Stimulated activated naive CD4-positive, alpha-beta T cell (primary cell): ENCODE measurements around the gene BTNL2.

ENCODE experiments used
- DNase-seq, 6 experiments: peaks; one replicate each; lab custom pipeline; 2025; lab: John Stamatoyannopoulos, UW

The BTNL2 gene

DNA sequence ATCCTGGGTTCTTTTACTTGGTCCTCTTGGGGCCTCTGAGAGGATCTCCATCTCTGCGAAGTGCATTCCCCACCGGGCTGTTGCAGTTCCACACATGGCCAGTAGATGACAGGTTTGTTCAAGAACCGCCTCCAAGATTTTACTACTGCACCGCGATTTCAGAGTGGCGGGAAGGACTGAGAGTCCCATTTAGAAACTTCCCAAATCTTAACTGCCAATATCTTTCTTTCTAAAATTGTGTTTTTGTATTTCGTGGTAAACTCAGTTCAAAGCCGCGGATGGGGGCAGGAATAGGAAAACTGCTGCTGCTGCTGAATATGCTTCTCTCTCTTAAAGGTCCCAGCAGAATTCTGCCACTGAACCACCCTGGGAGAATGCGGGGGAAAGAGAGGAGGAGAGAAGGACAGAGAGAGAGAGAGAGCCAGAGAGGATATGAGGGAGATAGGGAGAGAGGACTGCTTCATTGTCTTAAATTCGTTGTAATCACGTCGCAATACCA is 8.6 kb upstream of the BTNL2 start:
- DNase-seq = peak; percentile 9 to 70 (median 59)

DNA sequence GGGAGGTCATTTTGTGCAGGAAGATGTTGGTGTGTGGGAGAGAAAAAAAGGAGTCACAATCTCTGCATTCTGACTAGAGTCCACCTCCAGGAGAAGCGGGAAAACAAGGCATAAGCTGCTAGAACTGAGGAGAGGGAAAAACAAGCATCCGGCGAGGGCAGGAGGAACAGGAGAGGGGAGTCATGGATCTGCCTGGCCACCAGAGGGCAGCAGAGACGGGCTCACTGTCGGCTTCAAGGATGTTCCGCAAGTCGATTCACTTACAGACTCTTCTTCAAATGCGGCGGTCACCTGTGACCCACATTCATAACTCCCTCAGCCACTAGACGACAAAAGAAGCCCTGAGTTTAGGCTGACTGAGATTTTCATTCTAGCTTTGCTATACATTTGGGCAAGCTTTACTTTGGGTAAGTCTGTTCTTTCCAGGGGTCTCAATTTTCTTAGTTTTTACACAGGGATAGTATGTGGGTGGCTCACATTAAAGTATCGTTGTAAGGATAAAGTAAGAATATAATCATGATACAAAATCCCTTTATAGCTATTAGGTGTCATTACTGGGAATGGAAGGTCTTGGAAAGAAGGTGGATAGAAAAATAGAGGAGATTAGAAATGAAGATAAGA is 6.6 kb upstream of the BTNL2 start:
- DNase-seq = peak; percentile 47 to 84 (median 76)

DNA sequence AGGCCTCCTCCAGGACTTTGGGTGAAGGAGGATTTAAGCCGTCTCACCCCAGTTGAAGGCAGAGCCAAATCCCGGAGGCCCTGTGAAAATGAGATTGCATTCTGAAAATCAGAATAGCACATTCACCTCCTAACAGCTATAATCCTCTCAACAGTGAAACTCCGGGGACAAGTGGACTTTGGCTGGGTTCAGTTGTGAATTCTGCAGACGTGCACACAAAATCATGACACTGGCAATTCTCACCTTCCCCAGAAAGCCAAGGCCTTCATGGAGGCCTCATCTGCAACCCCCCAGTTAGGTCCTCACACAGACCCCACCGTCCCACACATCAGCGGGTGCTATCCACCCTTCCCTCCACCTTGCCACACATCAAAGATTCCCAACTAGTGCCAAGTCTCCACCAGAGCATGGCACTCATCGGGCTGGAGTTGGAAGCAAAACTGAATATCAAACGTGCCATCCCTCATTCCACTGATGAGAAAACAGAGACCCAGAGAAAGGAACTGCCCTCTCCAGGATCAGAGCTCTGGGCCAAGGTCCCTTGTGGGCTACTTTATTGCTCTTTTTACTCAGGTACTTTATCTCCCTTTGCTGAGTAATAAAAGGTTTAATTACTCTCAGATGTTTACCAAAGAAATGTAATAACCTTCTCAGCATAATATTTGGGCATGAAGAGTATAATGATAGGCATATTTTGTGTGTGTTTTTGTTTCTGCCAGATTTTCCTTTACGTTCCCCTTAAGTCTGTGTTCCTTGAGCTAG is 4.8 kb upstream of the BTNL2 start:
- no peak for DNase-seq

DNA sequence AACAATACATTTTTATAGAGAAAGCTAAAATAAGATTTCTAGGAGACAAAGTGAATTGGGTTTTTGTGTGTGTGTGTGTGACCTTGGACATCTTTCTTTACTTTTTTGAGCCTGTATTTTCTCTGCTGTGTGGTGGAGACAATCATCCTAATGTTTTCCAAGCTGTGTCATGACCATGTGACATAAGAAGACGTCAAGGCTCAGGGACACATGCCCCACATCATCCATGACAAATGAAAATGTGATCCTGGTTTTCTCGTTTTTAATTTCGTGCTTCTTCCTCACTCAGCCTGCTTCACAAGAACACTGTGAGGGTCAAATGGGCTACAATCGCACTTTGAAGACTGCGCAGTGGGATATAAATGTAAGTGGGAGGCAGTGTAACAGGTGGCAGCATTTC is 3.9 kb upstream of the BTNL2 start:
- DNase-seq = no peak

DNA sequence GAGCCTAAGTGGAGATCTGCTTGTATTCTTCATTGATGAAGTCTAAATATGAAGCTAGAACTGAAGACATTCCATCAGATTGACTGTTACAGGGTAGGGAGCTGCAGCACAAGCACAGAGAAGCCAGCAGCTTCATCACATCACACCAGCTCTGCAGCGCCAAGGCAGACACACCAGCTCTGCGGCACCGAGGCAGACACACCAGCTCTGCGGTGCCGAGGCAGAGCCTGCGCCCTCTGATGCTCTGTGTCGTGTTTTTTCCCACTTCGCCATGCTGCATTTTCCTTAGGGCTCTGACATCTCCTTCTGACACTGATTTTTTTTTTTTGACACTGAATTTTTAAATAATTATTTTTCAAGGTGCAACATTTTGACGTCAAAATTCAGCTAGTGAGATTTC is 784 bp downstream of the BTNL2 start:
- DNase-seq = no peak

DNA sequence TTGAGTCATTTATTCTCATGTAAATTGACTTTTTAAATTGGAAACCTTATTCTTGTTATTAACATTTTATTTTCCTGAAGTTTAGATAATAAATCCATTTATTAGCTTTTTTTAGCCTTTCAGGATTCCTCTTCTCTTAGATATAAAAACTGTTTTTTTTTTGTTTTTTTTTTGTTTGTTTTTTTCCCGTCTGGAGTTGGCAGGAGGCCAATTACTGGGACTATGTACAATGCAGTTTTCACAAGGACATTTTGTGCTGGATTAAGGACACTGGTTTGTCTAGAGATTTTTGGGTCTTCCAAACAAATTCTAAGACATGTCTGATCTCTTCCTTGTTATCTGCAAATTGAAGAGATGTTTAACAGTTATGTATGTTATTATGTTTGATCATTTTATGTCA is 1.3 kb downstream of the BTNL2 start:
- DNase-seq = no peak

DNA sequence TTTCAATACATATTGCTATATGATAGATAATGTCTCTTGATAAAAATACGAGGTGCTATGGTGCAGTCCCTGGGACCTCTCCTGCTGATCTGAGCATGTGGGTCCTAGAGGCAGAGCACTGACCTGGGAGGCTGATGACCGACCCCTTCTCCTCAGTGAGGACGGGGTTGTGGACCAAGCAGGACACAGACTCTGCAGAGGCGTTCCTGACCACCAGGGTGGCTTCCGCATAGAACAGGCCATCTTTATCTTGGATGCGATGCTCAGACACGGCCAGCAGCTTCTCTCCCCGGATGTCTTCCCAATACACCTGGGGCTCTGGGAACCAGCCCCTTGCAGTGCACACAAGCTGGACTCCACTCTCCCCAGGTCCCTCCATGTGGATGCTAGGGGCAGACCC is 4.2 kb downstream of the BTNL2 start:
- no peak for DNase-seq

DNA sequence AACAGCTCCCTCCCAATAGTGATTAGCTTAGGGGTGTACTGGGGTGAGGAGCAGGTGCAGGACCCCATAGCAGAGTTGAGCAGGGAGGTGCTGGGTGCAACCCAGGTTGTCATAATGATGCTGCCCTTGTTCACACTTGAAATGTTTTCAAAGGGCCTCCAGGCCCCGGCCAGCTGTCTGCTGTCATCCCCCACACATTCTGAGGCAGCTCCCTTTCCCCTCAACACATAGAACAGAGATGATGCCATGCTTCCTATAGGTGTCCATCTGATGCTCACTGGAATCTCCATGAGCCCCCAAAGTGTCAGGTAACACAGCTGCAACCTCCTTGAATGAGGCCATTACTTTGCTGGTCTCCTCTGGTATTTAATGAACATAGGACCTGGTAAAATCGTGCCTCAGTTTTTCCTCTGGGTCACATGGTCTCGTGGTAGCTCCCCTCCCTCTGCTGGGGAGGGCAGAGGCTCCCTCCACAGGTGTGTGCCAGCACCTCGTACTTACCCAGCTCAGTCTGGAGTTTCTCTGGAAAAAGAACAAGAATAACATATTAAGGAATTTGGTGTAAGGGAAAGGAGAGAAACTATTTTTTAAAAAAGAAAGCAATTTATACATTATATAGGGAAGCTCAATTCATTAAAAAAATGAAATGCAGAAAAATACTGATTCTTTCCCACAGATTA is 5.6 kb downstream of the BTNL2 start:
- no peak for DNase-seq

DNA sequence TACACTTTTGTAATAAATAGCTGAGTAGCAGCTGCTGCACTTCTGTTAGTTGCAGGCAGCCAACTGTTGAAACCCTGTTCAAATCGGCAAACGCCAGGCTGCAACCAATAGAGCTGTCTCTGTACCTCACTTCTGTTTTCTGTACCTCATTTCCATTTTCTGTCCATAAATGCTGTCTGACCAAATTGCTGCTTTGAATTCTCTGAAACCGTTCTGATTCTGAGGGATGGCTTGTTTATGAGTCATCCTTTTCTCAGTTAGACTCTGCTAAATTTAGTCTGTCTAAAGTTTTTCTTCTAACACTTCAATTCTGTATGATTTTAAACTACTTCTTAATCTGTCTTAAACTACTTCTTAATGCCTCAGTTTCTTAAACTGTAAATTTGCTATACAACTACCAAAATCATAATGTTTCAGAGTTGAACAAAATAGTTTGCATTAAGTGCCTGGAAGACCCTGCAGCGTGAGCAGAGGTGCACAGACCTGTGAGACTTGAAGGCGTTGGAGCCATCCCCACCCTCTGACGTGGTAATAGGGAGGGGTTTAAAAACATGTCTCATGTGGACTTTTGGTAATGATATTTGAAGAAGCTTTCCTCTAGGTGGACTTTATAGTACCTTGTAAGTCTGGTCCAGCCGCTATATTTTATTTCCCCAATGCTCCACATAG is 9.6 kb downstream of the BTNL2 start:
- DNase-seq = no peak

DNA sequence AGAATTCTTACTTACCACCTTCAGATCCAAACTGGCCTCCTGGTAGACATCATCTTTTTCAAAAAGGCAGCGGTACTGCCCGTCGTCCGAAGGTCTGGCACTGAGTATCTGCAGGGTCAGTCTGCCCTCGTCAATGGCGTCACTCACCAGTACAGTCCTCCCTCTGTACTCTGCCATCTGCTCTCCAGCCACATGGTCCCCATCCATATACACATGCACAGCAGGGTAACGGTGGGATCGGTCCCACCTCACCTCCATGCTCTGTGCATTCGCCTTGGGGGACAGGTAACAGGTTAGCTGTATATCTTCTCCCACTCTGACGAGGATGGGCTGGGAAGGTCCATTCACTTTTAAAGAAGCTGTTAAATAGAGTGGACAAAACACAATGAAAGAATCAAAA is 11.0 kb downstream of the BTNL2 start:
- no peak for DNase-seq

DNA sequence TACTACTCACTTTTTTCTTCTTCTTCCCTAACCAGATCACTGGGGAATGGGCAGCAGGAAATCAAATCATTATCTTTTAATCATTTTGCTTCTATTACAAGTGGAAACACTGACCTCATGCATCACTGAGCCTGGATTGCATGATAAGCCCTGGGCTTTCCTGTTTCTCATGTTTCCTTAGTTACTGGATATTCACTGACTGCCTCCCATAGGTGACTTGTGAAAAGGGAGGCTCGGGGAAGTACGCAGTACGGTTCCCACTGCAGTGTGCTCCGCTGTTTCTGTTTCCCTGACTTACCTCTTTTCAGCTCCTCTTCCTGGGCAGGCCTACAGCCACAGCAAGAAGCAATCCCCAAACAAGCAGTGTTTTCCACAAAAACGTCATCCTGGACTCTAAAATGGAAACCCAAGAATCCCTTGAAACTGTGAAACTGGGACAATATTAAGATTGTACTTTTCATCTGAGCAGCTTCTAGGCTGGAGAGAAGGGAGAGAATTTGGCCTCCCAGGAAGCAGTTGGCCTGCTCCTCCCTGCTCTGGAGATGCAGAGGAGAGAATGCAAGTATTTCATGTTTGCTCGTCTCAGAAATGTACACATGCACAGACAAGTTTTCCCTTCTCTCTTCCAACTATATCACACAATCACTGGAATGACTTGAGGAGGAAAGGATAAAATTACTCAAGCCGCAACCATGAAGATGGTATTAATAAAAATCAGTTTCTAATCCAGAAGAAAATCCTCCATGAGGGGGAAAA is 13.1 kb downstream of the BTNL2 start:
- DNase-seq = no peak

DNA sequence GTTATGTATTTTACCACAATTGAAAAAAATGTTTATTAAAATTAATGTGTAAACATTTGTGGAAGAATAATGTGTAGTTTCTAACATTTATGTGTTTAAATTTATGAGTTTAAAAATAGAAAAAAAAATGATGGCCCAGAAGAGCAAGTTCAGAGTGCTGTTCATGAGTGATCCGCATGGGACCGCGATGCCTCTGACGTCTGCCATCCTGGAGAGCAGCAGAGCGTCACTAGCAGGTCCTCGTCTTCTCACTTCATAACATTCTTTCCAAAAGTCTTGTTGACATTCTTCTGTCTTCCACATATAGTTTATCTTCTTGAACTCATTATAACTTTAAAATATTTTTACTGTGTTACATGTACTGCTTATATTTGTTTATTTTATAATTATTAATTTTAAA is 15.5 kb downstream of the BTNL2 start:
- DNase-seq = no peak

DNA sequence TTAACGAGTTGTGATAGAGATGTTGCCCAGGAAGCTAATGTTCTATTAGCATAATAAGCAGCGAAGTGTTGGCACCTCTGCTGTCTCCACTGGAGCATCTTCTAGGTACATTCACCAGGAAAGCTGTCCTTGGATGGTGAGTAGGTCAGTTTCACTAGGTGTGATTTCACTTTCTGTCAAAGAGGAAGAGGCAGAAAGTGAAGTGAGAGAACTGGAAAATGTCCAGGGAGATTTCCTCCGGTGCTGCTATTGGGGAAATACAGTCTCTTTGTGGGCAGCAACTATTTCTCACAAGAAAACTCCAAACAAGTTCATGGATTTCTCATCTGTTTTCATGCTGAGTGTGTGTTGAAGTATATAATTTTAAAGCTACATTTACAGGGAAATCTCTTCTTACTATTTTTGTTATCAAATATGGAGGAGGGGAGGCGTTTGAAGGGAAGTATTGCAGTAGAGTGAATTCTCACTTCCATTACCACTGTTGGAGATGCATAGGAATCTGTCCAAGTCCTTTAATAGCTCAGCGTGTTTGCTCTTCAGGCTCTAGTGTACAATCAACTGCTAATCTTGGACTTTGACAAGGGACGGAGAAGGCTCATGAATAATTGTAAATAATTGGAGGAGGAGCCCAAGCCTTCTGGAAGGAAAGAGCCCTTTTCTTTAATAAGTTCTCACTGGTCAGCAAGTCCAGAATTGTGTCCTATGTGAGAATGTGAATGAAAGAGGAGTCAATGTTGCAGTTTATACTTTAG is 19.2 kb downstream of the BTNL2 start:
- DNase-seq = no peak

DNA sequence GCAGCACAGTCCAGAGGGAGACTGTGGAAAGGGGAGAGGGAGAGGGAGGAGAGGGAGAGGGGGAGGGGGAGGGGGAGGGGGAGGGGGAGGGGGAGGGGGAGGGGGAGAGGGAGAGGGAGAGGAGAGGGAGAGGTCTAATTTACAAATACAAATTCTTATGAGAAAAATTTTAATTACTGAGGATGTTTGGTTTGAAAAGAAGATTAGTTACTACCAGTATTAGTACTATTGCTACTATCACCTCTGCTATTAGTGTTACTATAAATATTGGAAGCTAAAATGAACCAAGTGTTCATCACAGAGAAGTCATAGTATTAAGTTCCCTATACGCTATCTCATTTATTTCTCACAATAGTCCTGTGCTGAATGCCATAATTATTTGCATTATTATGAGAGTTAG is 20.9 kb downstream of the BTNL2 start:
- no peak for DNase-seq

DNA sequence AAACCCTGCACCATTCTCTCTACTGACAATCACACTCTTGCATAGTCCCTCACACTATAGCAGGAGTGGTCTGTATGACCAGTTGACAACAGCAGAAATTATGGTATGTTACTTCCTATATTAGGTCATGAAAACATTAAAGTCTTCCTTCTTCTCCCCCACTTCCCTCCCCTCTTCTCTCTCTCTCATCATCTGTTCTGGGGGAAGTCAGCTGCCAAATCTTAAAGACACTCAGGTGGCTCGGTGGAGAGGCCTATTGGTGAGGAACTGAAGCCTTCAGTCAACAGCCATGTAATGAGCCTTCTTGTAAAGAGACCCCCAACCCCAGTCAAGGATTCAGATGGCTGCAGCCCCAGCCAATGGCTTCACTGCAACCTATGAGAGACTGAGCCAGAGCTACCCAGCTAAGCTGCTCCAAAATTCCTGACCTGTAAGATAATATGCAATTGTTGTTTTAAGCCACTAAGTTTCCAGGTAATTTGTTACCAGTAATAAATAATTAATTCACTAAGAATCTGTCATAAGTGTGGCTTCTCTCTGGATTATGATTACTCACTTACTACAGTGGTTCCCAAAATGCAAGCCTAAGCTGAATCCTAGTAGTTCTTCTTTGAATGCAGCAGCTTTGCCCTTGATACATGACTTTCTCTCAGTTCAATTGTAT is 24.1 kb downstream of the BTNL2 start:
- no peak for DNase-seq

DNA sequence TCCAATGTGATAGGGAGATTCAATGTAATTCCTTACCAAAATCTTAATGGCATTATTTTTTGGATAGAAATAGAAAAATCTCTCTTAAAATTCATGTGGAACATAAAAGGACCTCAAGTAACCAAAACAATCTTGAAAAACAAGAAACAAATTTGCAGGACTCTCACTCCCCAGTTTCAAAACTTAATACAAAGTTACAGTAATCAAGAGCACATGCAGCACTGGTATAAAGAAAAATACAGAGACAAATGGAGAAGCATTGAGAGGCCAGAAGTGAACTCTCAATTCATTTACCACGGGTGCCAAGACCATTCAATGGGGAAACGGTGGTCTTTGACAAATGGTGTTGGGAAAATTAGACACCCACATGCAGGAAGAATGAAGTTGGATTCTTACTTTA is 27.4 kb downstream of the BTNL2 start:
- no peak for DNase-seq

DNA sequence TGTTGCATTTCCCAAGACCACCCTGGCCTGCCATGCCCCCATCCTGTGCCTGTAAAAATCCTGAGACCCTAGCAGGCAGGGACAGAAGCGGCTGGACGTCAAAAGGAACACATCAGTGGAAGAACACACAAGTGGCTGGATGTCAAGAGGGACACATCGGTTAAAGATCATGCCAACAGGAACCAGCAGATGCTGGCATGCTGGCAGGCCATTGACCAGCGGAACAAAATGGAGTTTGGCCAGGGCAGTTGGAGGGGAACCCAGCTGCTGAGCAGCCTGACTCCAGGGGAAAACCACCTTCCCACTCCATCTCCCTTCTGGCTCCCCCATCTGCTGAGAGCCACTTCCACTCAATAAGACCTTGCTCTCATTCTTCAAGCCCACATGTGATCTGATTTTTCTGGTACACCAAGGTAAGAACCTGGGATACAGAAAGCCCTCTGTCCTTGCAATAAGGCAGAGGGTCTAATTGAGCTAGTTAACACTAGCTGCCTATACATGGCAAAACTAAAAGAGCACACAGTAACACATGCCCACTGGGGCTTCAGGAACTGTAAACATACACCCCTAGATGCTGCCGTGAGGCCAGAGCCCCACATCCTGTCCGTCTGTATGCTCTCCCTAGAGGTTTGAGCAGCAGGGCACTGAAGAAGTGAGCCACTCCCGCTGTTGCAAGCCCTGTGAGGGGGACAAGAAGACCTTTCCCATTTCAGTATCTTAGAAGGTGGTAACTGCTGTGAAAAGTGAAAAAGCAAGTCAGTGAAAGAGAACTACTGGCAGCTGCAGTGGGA is 31.0 kb downstream of the BTNL2 start:
- DNase-seq = no peak

DNA sequence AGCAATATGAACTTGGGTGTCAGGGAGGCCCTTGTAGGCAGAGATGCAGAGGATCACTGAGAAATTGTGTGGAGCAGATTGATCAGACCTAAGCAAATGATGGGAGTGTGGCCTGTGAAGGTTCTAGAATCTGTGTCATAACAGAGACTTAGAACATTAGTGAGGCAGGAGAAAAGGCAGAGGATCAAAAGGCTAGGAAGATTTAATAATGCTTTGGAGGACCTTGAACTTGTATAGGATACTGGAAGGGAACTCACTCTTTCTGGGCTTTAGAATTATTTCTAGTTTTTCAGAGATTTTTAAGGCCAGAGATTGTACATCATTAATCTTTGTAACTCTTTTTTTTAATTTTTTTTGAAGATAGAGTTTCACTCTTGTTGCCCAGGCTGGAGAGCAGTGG is 35.2 kb downstream of the BTNL2 start, which contains the start of gene TSBP1:
Gene TSBP1 (minus strand): TSS at position 101 of the 400 bp plus-strand sequence. CDS start 197 bp downstream, outside the sequence.
- no peak for DNase-seq

DNA sequence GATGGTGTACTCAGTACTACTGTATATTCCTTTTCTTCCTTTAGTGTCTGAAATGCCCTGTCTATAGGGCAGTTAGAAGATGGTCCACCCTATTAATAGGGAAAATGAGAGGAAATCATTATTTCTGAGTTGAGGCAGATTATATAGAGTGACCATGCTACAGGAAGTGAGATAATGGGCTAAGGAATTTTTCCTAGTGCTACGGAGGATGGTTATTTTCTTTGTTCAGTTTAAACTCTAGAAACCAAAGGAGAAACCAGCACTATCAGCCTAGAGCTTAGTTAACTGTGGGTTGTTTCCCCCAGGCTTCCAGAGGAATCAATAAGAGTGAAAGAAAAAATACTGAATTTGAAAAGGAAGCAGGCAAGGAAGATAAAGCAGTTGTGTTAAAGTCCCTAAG is 35.8 kb downstream of the BTNL2 start:
- no peak for DNase-seq

DNA sequence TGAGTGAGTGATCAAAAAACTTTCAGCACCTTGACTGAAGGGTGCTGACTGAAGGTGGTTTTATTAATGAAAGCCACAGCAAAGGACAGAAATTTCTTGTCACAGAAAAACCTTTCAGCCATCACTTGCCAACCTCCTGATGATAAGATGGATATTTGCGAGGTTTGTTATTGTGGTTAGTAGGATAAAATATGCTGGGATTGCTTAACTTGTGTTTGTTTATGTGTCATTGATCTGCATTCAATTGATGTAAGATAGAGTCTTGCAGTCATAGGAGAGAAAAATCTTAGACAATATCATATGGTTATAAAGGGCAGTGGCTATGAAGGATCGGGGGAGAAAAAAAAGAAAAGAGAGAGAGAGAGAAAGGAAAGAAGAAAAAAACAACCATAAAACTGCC is 36.5 kb downstream of the BTNL2 start:
- no peak for DNase-seq
